Activated T-helper 1 cell treated with Interleukin-2 at 50 U/mL for 16 hours (primary cell): ENCODE data around the gene KCNK7.

ENCODE experiments used
- DNase-seq: peaks from one replicate; pipeline ENCODE4 v3.0.0-alpha.2; 2020; ENCODE audit warnings: low read depth

KCNK7 gene

GRCh38 chr11:65556470-65557279 is 38.9 kb downstream of the KCNK7 start:
- no peak for DNase-seq

GRCh38 chr11:65555693-65556231 is 39.8 kb downstream of the KCNK7 start:
- DNase-seq, result no peak

DNA sequence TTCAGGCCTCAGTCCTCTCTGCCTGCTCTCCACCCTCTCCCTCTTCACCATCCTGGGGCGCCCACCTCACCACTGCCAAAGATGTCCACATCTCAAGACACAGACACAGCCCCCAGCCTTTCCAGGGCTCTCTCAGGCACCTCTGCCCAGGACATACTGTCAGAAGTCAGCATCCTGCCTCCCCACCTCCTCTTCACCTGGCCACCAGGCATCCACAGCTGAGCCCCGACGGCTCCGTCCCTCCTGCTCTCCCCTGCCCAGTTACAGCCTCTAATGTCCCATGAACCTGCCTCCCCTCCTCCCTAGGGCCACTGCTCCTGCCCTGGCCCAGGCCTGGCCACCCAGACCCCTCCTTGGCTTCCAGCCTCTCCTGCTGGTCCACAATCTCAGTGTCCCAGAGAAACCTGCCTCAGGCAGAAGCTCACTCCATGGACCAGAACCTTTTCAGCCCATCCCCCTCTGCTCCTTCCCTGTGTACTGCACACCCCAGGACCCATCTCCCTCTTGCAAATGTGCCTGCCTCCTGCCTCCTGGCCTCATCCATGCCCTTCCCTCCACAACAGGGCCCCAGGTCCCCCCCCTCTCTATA is 40.7 kb downstream of the KCNK7 start:
- no peak for DNase-seq

DNA sequence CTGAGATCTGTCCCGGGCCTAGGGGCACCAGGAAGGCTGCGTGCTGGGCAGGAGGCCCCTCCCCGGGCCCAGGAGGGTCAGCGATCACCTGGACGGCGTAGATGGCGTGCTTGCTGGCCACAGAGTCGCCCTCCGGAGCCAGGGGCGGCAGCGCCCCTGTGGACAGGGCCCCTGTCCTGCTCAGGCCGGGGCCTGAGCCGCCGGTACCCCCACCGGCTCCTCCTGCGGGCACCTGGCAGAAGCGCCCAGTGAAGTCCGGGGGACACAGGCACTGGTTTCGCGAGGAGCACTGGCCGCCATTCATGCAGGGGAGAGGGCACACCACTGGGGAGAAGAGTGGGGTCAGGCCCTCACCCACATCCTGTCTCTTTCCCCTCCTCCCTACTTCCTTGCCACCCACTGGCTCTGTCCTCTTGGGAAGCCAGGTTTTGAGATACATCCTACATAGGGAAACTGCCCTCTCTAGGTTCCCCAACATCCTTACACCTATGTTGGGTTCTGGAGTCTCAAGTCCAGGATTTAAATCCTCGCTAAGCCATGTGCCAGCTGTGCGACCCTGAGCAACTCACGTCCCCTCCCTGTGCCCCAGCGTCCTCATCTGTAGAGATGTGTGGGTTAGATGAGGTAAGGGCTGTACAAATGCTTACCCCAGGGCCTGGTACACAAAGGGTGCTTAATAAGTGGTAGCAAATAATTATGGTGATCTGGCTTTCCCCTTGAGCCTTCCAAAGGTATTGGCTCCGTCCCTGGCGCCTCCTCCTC is 41.4 kb downstream of the KCNK7 start:
- no peak for DNase-seq

DNA sequence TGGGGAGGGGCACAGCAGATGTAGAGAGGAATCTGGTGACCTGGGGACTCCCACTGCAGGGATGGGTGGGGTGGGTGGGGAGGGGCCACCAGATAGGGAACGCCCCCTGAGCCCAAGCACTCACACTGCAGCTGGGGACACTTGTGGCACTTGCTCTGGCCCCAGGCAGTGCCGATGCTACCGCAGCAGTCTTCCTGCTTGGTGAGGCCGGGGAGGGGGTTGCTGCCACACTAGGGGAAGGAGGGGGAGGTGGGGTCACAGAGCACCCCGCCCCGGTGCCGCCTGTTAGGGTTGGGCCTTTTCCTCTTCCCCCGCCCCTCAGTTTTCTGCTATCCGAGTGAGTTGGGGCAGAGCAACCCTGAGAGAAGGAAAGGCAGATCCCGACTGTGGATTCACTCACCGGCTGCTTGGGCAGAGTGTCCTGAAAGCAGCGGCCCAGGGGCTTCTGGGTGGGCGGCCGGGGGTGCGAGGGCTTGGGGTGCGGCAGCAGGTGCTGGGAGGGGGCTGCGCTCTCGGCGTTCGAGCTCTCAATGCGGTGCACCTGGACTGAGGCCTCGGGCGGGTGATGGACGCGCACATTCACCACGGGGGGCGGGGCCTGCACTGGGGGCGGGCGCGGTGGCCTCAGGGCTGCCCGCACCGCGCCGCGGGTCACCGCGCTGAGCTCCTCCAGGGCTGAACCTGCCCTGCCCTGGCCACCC is 42.1 kb downstream of the KCNK7 start:
- peak; percentile 72 for DNase-seq

GRCh38 chr11:65552388-65552951 is 43.1 kb downstream of the KCNK7 start:
- DNase-seq, result no peak

- peak; percentile 50 for DNase-seq
These were observed 43.8 kb downstream of the KCNK7 start for GRCh38 chr11:65551572-65552387.

GRCh38 chr11:65549096-65549495 is 46.5 kb downstream of the KCNK7 start:
- no peak for DNase-seq

DNA sequence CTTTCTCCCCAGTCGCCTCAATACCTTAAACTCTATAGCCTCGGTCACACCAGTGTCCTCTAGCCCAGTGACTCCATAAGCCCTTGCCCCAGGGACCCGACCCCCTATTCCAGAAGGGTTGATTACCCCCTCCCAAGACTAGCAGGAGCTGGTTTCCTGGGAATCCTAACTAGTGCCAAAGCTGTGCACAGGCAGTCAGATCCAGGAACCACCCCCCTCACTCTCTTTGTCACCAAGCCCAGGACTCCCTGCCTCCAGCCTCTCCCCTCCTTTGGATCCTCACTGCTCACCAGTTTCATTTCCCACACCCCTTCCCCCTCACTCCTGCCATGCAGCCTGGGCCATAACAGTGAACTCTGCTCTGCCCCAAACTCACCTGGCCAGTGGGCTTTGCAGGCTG is 47.2 kb downstream of the KCNK7 start:
- DNase-seq, result no peak

- peak; percentile 38 for DNase-seq
These were observed 48.0 kb downstream of the KCNK7 start for GRCh38 chr11:65547446-65548125.

GRCh38 chr11:65546217-65546958 is 49.2 kb downstream of the KCNK7 start:
- DNase-seq, result peak; percentile 98

- no peak for DNase-seq
These were observed 49.8 kb downstream of the KCNK7 start for GRCh38 chr11:65545853-65546216.
